Esophagus muscularis mucosa (tissue), 4 donors: ENCODE data around the gene SLC25A25. TPM values are rescaled to one million over a fixed set of nuclear protein-coding genes. Genes with fewer than 3 reads are reported as not detected.
"Not testable (repeated sequence)": the region's sequence is repeated elsewhere in the genome, so short reads cannot be mapped to it uniquely, and the experiment has no call there.

Experiments
- DNase-seq: peaks from one replicate; pipeline ENCODE4 v3.0.0-alpha.2; 2017; ENCODE audit errors: extremely low spot score
- H3K27ac ChIP-seq, 4 donors: fragments of 200-600 bp; sonication (generic); replicated peaks in 1 of 4; 1 replicate in 3 of 4; 2 replicates in 1 of 4; pipeline ENCODE4 v1.5.1; 2016 to 2019; ENCODE audit warnings: mild to moderate bottlenecking in 1 of 4
- H3K27me3 ChIP-seq, 4 donors: fragments of 200-600 bp; sonication (generic); one replicate each; pipeline versions ENCODE4 v1.5.1 to v1.6.0; 2016 to 2019
- H3K36me3 ChIP-seq, 4 donors: fragments of 200-600 bp; sonication (generic); one replicate each; pipeline ENCODE4 v1.5.1; 2016 to 2019
- H3K4me1 ChIP-seq, 4 donors: fragments of 200-600 bp; sonication (generic); one replicate each; pipeline ENCODE4 v1.5.1; 2016 to 2019
- H3K4me3 ChIP-seq, 4 donors: fragments of 200-600 bp; sonication (generic); 1 replicate in 2 of 4; 2 replicates in 2 of 4; pipeline ENCODE4 v1.5.1; 2016 to 2019; ENCODE audit warnings: mild to moderate bottlenecking in 4 of 4, moderate library complexity in 1 of 4
- H3K9me3 ChIP-seq, 4 donors: fragments of 200-600 bp; sonication (generic); 1 replicate in 3 of 4; 2 replicates in 1 of 4; pipeline ENCODE4 v1.5.1; 2016 to 2019
- CTCF ChIP-seq, 3 experiments: fragments of 200-600 bp in 2 of 3; fragments of 450-650 bp in 1 of 3; sonication (generic) in 2 of 3; IDR thresholded peaks; one replicate each; pipeline ENCODE4 v1.5.1; 2017 to 2019; ENCODE audit warnings: antibody characterized with exemption in 3 of 3, mild to moderate bottlenecking in 2 of 3, moderate library complexity in 1 of 3
- EP300 ChIP-seq: sonication (generic); formaldehyde crosslinking; IDR thresholded peaks from one replicate; pipeline ENCODE4 v1.6.1; 2017; ENCODE audit warnings: antibody characterized with exemption
- POLR2A ChIP-seq: fragments of 450-650 bp; IDR thresholded peaks from one replicate; pipeline ENCODE4 v1.6.1; 2017; ENCODE audit warnings: antibody characterized with exemption, moderate library complexity, mild to moderate bottlenecking, low read depth
- POLR2AphosphoS5 ChIP-seq, 2 donors: sonication (generic); formaldehyde crosslinking; IDR thresholded peaks; one replicate each; pipeline ENCODE4 v1.6.1; 2017; ENCODE audit warnings: antibody characterized with exemption in 2 of 2
- WGBS: methylation state at CpG from one replicate; pipeline ENCODE4 v1.1.5; 2018; 5-methylcytosine and 5-hydroxymethylcytosine counted together
- intact Hi-C: fragments of 100-400 bp; cut with DNase I; formaldehyde crosslinking; loops from one replicate; pipeline ENCODE4 v1.15.1; 2023
- total RNA-seq, 4 donors: library from RNA; depleted of rRNA; stranded (reverse); fragments of >200 nt; gene quantifications; one replicate each; pipeline versions ENCODE4 v1.1.0 to v1.2.1, GENCODE V29; 2016

SLC25A25 gene
- 100 to 1,000 TPM in 1 of 4 donors, 10 to 100 TPM in 3; 14.5 to 140 (median 21.3) TPM for total RNA-seq

GRCh38 chr9:128067645-128068385 lies at the start of gene SLC25A25:
TSS of gene SLC25A25 (plus strand) at chr9:128068232. CDS start at chr9:128068320, 88 bp downstream.
- intact Hi-C loops, result no loop called here
- WGBS, result 0% methylated on average over 16 of the region's 67 CpGs
- H3K4me1 ChIP-seq, result peaks cover 57 to 77% (median 71%) of the 10 kb centered on the region in 4 donors

GRCh38 chr9:128020692-128021091 lies 47.3 kb upstream of the SLC25A25 start:
- intact Hi-C loops, result no loop called here
- DNase-seq, result no peak
- 83% methylated on average over 4 of the region's 4 CpGs for WGBS
- Histone ChIP-seq H3K27me3 (no peaks in the 10 kb centered on the region), H3K27ac (no peak overlapping the region), H3K36me3 (no peaks in the 10 kb centered on the region), H3K4me1 (no peaks in the 10 kb centered on the region), H3K4me3 (no peak overlapping the region), H3K9me3 (no peaks in the 10 kb centered on the region)
- TF ChIP-seq CTCF (IDR thresholded peaks at IDR 0.05) (no peak), EP300 (no peak)

More at GRCh38 chr9:128067645-128068385, at the start of gene SLC25A25:
- peak; percentile 33 for TF ChIP-seq POLR2A
- peak; percentile 84 to 86 for TF ChIP-seq POLR2AphosphoS5 (IDR thresholded peaks at IDR 0.05)
- TF ChIP-seq EP300, result no peak
- no peak for TF ChIP-seq CTCF (IDR thresholded peaks at IDR 0.05)
- H3K27me3 ChIP-seq, result no peaks in the 10 kb centered on the region
- H3K4me3 ChIP-seq, result peak within 1 kb of the TSS; percentile 86 to 98 (median 93)
- peak within 1 kb of the TSS; percentile 97 to 99 (median 98) for H3K27ac ChIP-seq
- no peaks in the 10 kb centered on the region for H3K9me3 ChIP-seq
- H3K36me3 ChIP-seq, result peaks cover 4 to 10% (median 9%) of the 10 kb centered on the region in 4 donors
- peak; percentile 100 for DNase-seq

GRCh38 chr9:128021098-128021497 lies 46.9 kb upstream of the SLC25A25 start:
- intact Hi-C loops, result no loop called here
- Histone ChIP-seq H3K27ac (no peak overlapping the region), H3K27me3 (no peaks in the 10 kb centered on the region), H3K4me1 (no peaks in the 10 kb centered on the region), H3K9me3 (no peaks in the 10 kb centered on the region), H3K4me3 (no peak overlapping the region), H3K36me3 (no peaks in the 10 kb centered on the region)
- no peak for TF ChIP-seq EP300
- no peak for TF ChIP-seq POLR2AphosphoS5 (IDR thresholded peaks at IDR 0.05)
- TF ChIP-seq POLR2A, result no peak
- TF ChIP-seq CTCF (IDR thresholded peaks at IDR 0.05), result no peak
- DNase-seq, result no peak
- 33% methylated on average over 1 of the region's 1 CpG for WGBS

- H3K4me1 ChIP-seq, result no peaks in the 10 kb centered on the region
- H3K36me3 ChIP-seq, result no peaks in the 10 kb centered on the region
- no peaks in the 10 kb centered on the region for H3K27me3 ChIP-seq
- H3K4me3 ChIP-seq, result no peak overlapping the region
- H3K9me3 ChIP-seq, result no peaks in the 10 kb centered on the region
- intact Hi-C loops, result no loop called here
- 69% methylated on average over 2 of the region's 2 CpGs for WGBS
- TF ChIP-seq CTCF (IDR thresholded peaks at IDR 0.05) (no peak), POLR2A (no peak), EP300 (no peak), POLR2AphosphoS5 (IDR thresholded peaks at IDR 0.05) (no peak)
- no peak overlapping the region for H3K27ac ChIP-seq
- DNase-seq, result no peak
Measured at GRCh38 chr9:128022886-128023285, 45.1 kb upstream of the SLC25A25 start.

GRCh38 chr9:128023671-128024070 lies 44.4 kb upstream of the SLC25A25 start:
- H3K36me3 ChIP-seq, intact Hi-C loops, H3K9me3 ChIP-seq, H3K4me3 ChIP-seq, H3K27ac ChIP-seq, DNase-seq, H3K4me1 ChIP-seq, H3K27me3 ChIP-seq: not testable (repeated sequence)
- WGBS, result 76% methylated on average over 12 of the region's 12 CpGs
